GM12878 (cell line): ENCODE results near the gene REEP5. TPM values are rescaled to one million over a fixed set of nuclear protein-coding genes. Genes with fewer than 3 reads are reported as not detected.
A peak's percentile ranks its signal among the peaks of the same experiment; 100 is the strongest.

Experiments
- ATAC-seq: fragments of 200-7000 bp; cut with Tn5 transposase; 3 replicates; pipeline ENCODE4 v1.9.1; 2020; ENCODE audit warnings: mild to moderate bottlenecking, moderate library complexity
- BruUV-seq: library from RNA; stranded (reverse); fragments of 400-500 nt; replicated peaks from 2 replicates; lab custom pipeline; 2021; lab: Mats Ljungman, UMichigan
- CTCF ChIA-PET: fragments of 300-600 bp; sonication (Branson Sonifier 250); formaldehyde crosslinking; extraction: SDS; loops from one replicate; lab custom pipeline; 2021; ENCODE audit warnings: inconsistent platforms; lab: Yijun Ruan, JAX
- POLR2A ChIA-PET: fragments of 350-600 bp; formaldehyde crosslinking; extraction: SDS; loops from one replicate; lab custom pipeline; 2021; ENCODE audit warnings: inconsistent platforms; lab: Charles Lee
- RAD21 ChIA-PET: fragments of 300-600 bp; sonication (Branson Sonifier 250); formaldehyde crosslinking; loops from one replicate; lab custom pipeline; 2023; ENCODE audit warnings: antibody characterized with exemption; ENCODE audit not compliant: unreplicated experiment; lab: Charles Lee
- SMC1A ChIA-PET: fragments of 300-600 bp; sonication (Branson Sonifier 250); formaldehyde crosslinking; loops from one replicate; lab custom pipeline; 2023; ENCODE audit not compliant: unreplicated experiment, uncharacterized antibody; lab: Charles Lee
- DNase-seq: peaks from one replicate; pipeline ENCODE4 v3.0.0-alpha.2; 2011; ENCODE audit warnings: low read depth, low spot score
- FAIRE-seq: peaks from 3 replicates; lab custom pipeline; 2011; peaks lifted over from hg19 to GRCh38; lab: Jason Lieb, UNC
- H2AFZ ChIP-seq: 2 replicates; pipeline ENCODE4 v1.6.0; 2011; ENCODE audit warnings: low read depth, low read length, control low read depth; ENCODE audit not compliant: control insufficient read depth
- H3K27ac ChIP-seq: 2 replicates; pipeline ENCODE4 v1.5.1; 2011; ENCODE audit warnings: control low read depth; ENCODE audit not compliant: control insufficient read depth, insufficient read depth
- H3K27me3 ChIP-seq, 2 experiments: replicated peaks in 1 of 2; 2 replicates each; pipeline versions ENCODE4 v1.6.0 to v1.6.1; 2011; ENCODE audit warnings: low read length in 1 of 2; ENCODE audit not compliant: control insufficient read depth in 2 of 2, insufficient read depth in 2 of 2
- H3K36me3 ChIP-seq, 2 experiments: 2 replicates each; pipeline ENCODE4 v1.5.1; 2011; ENCODE audit warnings: low read length in 1 of 2; ENCODE audit not compliant: control insufficient read depth in 2 of 2, insufficient read depth in 2 of 2
- H3K4me1 ChIP-seq: 2 replicates; pipeline ENCODE4 v1.6.1; 2011; ENCODE audit warnings: mild to moderate bottlenecking, low read length, moderate library complexity, mixed read lengths; ENCODE audit not compliant: control insufficient read depth, insufficient read depth
- H3K4me2 ChIP-seq: 2 replicates; pipeline ENCODE4 v1.6.0; 2011; ENCODE audit warnings: control low read depth; ENCODE audit not compliant: control insufficient read depth, insufficient read depth
- H3K4me3 ChIP-seq: fragments of 200-600 bp; sonication (generic); 2 replicates; pipeline ENCODE4 v1.5.1; 2016
- H3K79me2 ChIP-seq: 2 replicates; pipeline ENCODE4 v1.6.0; 2011; ENCODE audit warnings: low read length; ENCODE audit not compliant: control insufficient read depth, insufficient read depth
- H3K9ac ChIP-seq: 2 replicates; pipeline ENCODE4 v1.8.0; 2011; ENCODE audit warnings: low read length, control low read depth, mixed read lengths; ENCODE audit not compliant: control insufficient read depth, insufficient read depth
- H3K9me3 ChIP-seq: replicated peaks from 3 replicates; pipeline ENCODE4 v1.5.1; 2011; ENCODE audit warnings: mild to moderate bottlenecking, low read length; ENCODE audit not compliant: control insufficient read depth, insufficient read depth
- H4K20me1 ChIP-seq: 2 replicates; pipeline ENCODE4 v1.6.0; 2011; ENCODE audit not compliant: control insufficient read depth, insufficient read depth
- E4F1 ChIP-seq: fragments of 450-650 bp; IDR thresholded peaks from 2 replicates; pipeline ENCODE4 v1.6.1; 2018; ENCODE audit warnings: borderline replicate concordance, mild to moderate bottlenecking; ENCODE audit not compliant: partially characterized antibody
- GATAD2B ChIP-seq: fragments of 450-650 bp; conservative IDR thresholded peaks from 2 replicates; pipeline ENCODE4 v1.6.1; 2017; ENCODE audit warnings: low read depth, mild to moderate bottlenecking, moderate library complexity
- HCFC1 ChIP-seq: fragments of 150-350 bp; IDR thresholded peaks from 2 replicates; pipeline ENCODE4 v1.6.1; 2014; ENCODE audit warnings: low read length
- HDAC2 ChIP-seq: fragments of 200-600 bp; sonication (generic); IDR thresholded peaks from 2 replicates; pipeline ENCODE4 v1.6.1; 2017
- JUND ChIP-seq: IDR thresholded peaks from 2 replicates; pipeline ENCODE4 v1.6.1; 2012; ENCODE audit warnings: low read depth, mild to moderate bottlenecking, low read length, improper control_type of control experiment, moderate library complexity
- MAX ChIP-seq: IDR thresholded peaks from 2 replicates; pipeline ENCODE4 v1.6.1; 2012; ENCODE audit warnings: low read depth, low read length, improper control_type of control experiment
- RBBP5 ChIP-seq: fragments of 200-600 bp; sonication (generic); conservative IDR thresholded peaks from 2 replicates; pipeline ENCODE4 v1.6.1; 2016
- RFX5 ChIP-seq: IDR thresholded peaks from 2 replicates; pipeline ENCODE4 v1.6.1; 2011; ENCODE audit warnings: low read depth, low read length, improper control_type of control experiment
- SREBF1 ChIP-seq: IDR thresholded peaks from 2 replicates; pipeline ENCODE4 v1.6.1; 2012; ENCODE audit warnings: mild to moderate bottlenecking, low read length
- SREBF2 ChIP-seq: IDR thresholded peaks from 2 replicates; pipeline ENCODE4 v1.6.1; 2012; ENCODE audit warnings: mild to moderate bottlenecking, low read length
- SUPT20H ChIP-seq: IDR thresholded peaks from 2 replicates; pipeline ENCODE4 v1.6.1; 2011; ENCODE audit warnings: low read depth, mild to moderate bottlenecking, low read length, moderate library complexity, borderline replicate concordance; ENCODE audit not compliant: control insufficient read depth
- TAF1 ChIP-seq: IDR thresholded peaks from 2 replicates; pipeline ENCODE4 v1.6.1; 2011; ENCODE audit warnings: mild to moderate bottlenecking, low read depth, low read length, borderline replicate concordance
- WGBS: methylation state at CpG from one replicate; pipeline ENCODE4 v1.1.6; 2016; ENCODE audit warnings: low lambda C conversion rate; ENCODE audit not compliant: insufficient replicate concordance, insufficient coverage; ENCODE audit errors: missing lambda C conversion rate; 5-methylcytosine and 5-hydroxymethylcytosine counted together
- in situ Hi-C: fragments of 300-500 bp; cut with MboI; formaldehyde crosslinking; loops from 9 replicates; pipeline ENCODE4 v1.14.3; 2018; ENCODE audit warnings: mixed read lengths
- intact Hi-C: fragments of 100-400 bp; cut with micrococcal nuclease; formaldehyde crosslinking; loops from one replicate; pipeline ENCODE4 v1.14.2; 2022; ENCODE audit not compliant: unreplicated experiment
- polyA plus RNA-seq, 11 experiments: library from polyadenylated mRNA; depleted of rRNA in 4 of 11; unstranded in 6 of 11; stranded (reverse) in 5 of 11; fragments of >200 nt; fragmentation: Nextera tagmentation in 4 of 11; fragmentation: Illumina TruSeq in 1 of 11; extraction: Ambion mirVana in 4 of 11; extraction: Trizol in 1 of 11; gene quantifications; 1 replicate in 1 of 11; 2 replicates in 10 of 11; pipeline versions ENCODE4 v1.2.1 to v1.2.3, GENCODE V29; 2011 to 2016; ENCODE audit warnings: inconsistent platforms in 2 of 11, missing spikeins in 2 of 11, low read depth in 1 of 11
- total RNA-seq, 4 experiments: library from RNA; depleted of rRNA in 3 of 4; stranded (reverse); fragments of >200 nt in 3 of 4; fragmentation: Illumina TruSeq in 1 of 4; extraction: Trizol in 1 of 4; gene quantifications; 2 replicates each; pipeline versions ENCODE4 v1.2.1 to v1.2.3, GENCODE V29; 2013 to 2021
- TF ChIP-seq, protein P1 (sequence below): fragments of 450-650 bp; IDR thresholded peaks from 2 replicates; pipeline ENCODE4 v1.6.1; 2017; ENCODE audit warnings: mild to moderate bottlenecking, low read depth, inconsistent platforms; ENCODE audit not compliant: poor library complexity, severe bottlenecking
- TF ChIP-seq, protein P2 (sequence below): fragments of 450-650 bp; IDR thresholded peaks from 2 replicates; pipeline ENCODE4 v1.6.1; 2016; ENCODE audit warnings: mild to moderate bottlenecking, moderate library complexity, borderline replicate concordance

REEP5 gene
- total and polyA plus RNA-seq, 10 of the 15 experiments (the other 5 are each of a cell fraction or from before 2014, with no cell fraction given), result 30.5 to 211 (median 113) TPM

DNA sequence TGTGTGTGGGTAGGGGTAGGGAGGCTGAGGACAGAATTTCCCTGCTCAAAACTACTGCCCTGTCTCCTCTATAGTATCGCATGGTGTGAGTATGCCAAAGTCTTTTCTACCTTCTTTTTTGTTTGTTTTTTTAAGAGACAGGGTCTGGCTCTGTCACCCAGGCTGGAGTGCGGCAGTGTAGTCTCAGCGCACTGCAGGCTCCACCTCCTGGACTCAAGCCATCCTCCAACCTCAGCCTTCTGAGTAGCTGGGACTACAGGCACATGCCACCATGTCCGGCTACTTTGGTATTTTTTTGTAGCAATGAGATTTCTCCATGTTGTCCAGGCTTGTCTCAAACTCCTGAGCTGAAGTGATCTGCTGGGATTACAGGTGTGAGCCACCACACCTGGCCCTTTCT is 58.5 kb downstream of the REEP5 start:
- DNase-seq (no peak), FAIRE-seq (no peak), ATAC-seq (no peak)
- 95% methylated on average over 4 of the region's 4 CpGs for WGBS
- Histone ChIP-seq H3K4me3 (no peak overlapping the region), H3K27me3 (no peaks in the 10 kb centered on the region), H2AFZ (no peak overlapping the region), H4K20me1 (no peaks in the 10 kb centered on the region), H3K4me2 (peak overlapping the region; percentile 25; the same call in 1 of the 2 replicates), H3K27ac (no peak overlapping the region), H3K36me3 (peaks cover 2 to 24% of the 10 kb centered on the region in 2 experiments; a peak in 1 of 4 replicates), H3K9me3 (no peaks in the 10 kb centered on the region), H3K79me2 (peaks cover 38% of the 10 kb centered on the region), H3K4me1 (peaks cover 8% of the 10 kb centered on the region), H3K9ac (no peak overlapping the region)
- TF ChIP-seq RFX5 (no peak), HDAC2 (no peak), SREBF1 (no peak), MAX (no peak), RBBP5 (no peak), SUPT20H (no peak), GATAD2B (no peak), SREBF2 (no peak), HCFC1 (no peak), E4F1 (no peak), JUND (no peak), TAF1 (no peak)
- TF ChIP-seq, protein P1, sequence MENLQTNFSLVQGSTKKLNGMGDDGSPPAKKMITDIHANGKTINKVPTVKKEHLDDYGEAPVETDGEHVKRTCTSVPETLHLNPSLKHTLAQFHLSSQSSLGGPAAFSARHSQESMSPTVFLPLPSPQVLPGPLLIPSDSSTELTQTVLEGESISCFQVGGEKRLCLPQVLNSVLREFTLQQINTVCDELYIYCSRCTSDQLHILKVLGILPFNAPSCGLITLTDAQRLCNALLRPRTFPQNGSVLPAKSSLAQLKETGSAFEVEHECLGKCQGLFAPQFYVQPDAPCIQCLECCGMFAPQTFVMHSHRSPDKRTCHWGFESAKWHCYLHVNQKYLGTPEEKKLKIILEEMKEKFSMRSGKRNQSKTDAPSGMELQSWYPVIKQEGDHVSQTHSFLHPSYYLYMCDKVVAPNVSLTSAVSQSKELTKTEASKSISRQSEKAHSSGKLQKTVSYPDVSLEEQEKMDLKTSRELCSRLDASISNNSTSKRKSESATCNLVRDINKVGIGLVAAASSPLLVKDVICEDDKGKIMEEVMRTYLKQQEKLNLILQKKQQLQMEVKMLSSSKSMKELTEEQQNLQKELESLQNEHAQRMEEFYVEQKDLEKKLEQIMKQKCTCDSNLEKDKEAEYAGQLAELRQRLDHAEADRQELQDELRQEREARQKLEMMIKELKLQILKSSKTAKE, result no peak
- TF ChIP-seq, protein P2, sequence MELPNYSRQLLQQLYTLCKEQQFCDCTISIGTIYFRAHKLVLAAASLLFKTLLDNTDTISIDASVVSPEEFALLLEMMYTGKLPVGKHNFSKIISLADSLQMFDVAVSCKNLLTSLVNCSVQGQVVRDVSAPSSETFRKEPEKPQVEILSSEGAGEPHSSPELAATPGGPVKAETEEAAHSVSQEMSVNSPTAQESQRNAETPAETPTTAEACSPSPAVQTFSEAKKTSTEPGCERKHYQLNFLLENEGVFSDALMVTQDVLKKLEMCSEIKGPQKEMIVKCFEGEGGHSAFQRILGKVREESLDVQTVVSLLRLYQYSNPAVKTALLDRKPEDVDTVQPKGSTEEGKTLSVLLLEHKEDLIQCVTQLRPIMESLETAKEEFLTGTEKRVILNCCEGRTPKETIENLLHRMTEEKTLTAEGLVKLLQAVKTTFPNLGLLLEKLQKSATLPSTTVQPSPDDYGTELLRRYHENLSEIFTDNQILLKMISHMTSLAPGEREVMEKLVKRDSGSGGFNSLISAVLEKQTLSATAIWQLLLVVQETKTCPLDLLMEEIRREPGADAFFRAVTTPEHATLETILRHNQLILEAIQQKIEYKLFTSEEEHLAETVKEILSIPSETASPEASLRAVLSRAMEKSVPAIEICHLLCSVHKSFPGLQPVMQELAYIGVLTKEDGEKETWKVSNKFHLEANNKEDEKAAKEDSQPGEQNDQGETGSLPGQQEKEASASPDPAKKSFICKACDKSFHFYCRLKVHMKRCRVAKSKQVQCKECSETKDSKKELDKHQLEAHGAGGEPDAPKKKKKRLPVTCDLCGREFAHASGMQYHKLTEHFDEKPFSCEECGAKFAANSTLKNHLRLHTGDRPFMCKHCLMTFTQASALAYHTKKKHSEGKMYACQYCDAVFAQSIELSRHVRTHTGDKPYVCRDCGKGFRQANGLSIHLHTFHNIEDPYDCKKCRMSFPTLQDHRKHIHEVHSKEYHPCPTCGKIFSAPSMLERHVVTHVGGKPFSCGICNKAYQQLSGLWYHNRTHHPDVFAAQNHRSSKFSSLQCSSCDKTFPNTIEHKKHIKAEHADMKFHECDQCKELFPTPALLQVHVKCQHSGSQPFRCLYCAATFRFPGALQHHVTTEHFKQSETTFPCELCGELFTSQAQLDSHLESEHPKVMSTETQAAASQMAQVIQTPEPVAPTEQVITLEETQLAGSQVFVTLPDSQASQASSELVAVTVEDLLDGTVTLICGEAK, result no peak
- SMC1A ChIA-PET, result interaction anchor here (1.4 to 1.5 kb wide), 2 partner anchors 15 to 53 kb away, joined by 4 to 7 read pairs; no protein-coding TSS in a partner anchor
- no TSS peak for BruUV-seq
- intact Hi-C loops (loop anchor here (5.0 kb wide), 1 partner anchor 59 kb away; the partner anchor contains the start of gene REEP5), in situ Hi-C loops (loop anchor here (5.0 kb wide), 1 partner anchor 104 kb away; no protein-coding TSS in a partner anchor)
- POLR2A ChIA-PET, result no interaction called here
- RAD21 ChIA-PET, result interaction anchor here (1.0 to 1.3 kb wide), 2 partner anchors 52 to 59 kb away, joined by 4 read pairs; no protein-coding TSS in a partner anchor
- CTCF ChIA-PET, result interaction anchor here (1.2 kb wide), 1 partner anchor 100 kb away, joined by 3 read pairs; no protein-coding TSS in a partner anchor
